Measurements from ENCODE around the gene ANKRD29.

ANKRD29 gene

GRCh38 chr18:23662309-23663263 is at the start of gene ANKRD29:
ANKRD29 (minus strand) TSS chr18:23662911; CDS start chr18:23662730, 181 bp downstream.
- no peak for DNase-seq (ENCODE audit: low read depth, low spot score)

- DNase-seq (ENCODE audit: low read depth, low spot score), result no peak
Measured at GRCh38 chr18:23712445-23712844, 49.7 kb upstream of the ANKRD29 start.

- no peak for DNase-seq (ENCODE audit: low read depth, low spot score)
Measured at GRCh38 chr18:23711426-23711825, 48.7 kb upstream of the ANKRD29 start.

- no peak for DNase-seq (ENCODE audit: low read depth, low spot score)
Measured at GRCh38 chr18:23710946-23711345, 48.2 kb upstream of the ANKRD29 start.

GRCh38 chr18:23710068-23710527 is 47.4 kb upstream of the ANKRD29 start:
- no peak for DNase-seq (ENCODE audit: low read depth, low spot score)

GRCh38 chr18:23706971-23707640 is 44.4 kb upstream of the ANKRD29 start:
- no peak for DNase-seq (ENCODE audit: low read depth, low spot score)

- no peak for DNase-seq (ENCODE audit: low read depth, low spot score)
Measured at GRCh38 chr18:23704806-23705205, 42.1 kb upstream of the ANKRD29 start.

GRCh38 chr18:23703987-23704384 is 41.3 kb upstream of the ANKRD29 start:
- DNase-seq (ENCODE audit: low read depth, low spot score), result no peak

- DNase-seq (ENCODE audit: low read depth, low spot score), result no peak
Measured at GRCh38 chr18:23703057-23703986, 40.6 kb upstream of the ANKRD29 start.

- DNase-seq (ENCODE audit: low read depth, low spot score), result no peak
Measured at GRCh38 chr18:23702606-23703005, 39.9 kb upstream of the ANKRD29 start.

GRCh38 chr18:23701544-23702064 is 38.9 kb upstream of the ANKRD29 start:
- DNase-seq (ENCODE audit: low read depth, low spot score), result no peak

GRCh38 chr18:23701017-23701416 is 38.3 kb upstream of the ANKRD29 start:
- no peak for DNase-seq (ENCODE audit: low read depth, low spot score)

GRCh38 chr18:23694637-23695430 is 32.1 kb upstream of the ANKRD29 start:
- DNase-seq (ENCODE audit: low read depth, low spot score), result no peak

- DNase-seq (ENCODE audit: low read depth, low spot score), result no peak
Measured at GRCh38 chr18:23693846-23694245, 31.1 kb upstream of the ANKRD29 start.

GRCh38 chr18:23690505-23691068 is 27.9 kb upstream of the ANKRD29 start:
- DNase-seq (ENCODE audit: low read depth, low spot score), result no peak

- no peak for DNase-seq (ENCODE audit: low read depth, low spot score)
Measured at GRCh38 chr18:23689616-23690504, 27.1 kb upstream of the ANKRD29 start.

GRCh38 chr18:23689031-23689615 is 26.4 kb upstream of the ANKRD29 start, which contains the start of gene LAMA3:
LAMA3 (plus strand) TSS chr18:23689453; CDS start chr18:23689684, 231 bp downstream.
- no peak for DNase-seq (ENCODE audit: low read depth, low spot score)

- DNase-seq (ENCODE audit: low read depth, low spot score), result no peak
Measured at GRCh38 chr18:23688528-23688927, 25.8 kb upstream of the ANKRD29 start.

Measured in activated CD4-positive, CD25-positive, alpha-beta regulatory T cell treated with anti-CD3 and anti-CD28 coated beads, Interleukin-2, amount 50 U/mL, for 16 hours (primary cell).